Testis (tissue), 3 donors: Measurements from ENCODE around the gene GOLPH3. TPM values are rescaled to one million over a fixed set of nuclear protein-coding genes. Genes with fewer than 3 reads are reported as not detected.

Source experiments
- DNase-seq: peaks from one replicate; pipeline ENCODE4 v3.0.0-alpha.2; 2019
- H3K27ac ChIP-seq, 2 donors: fragments of 200-600 bp; sonication (generic); one replicate each; pipeline ENCODE4 v1.5.1; 2019
- H3K27me3 ChIP-seq: fragments of 200-600 bp; sonication (generic); one replicate; pipeline ENCODE4 v1.5.1; 2019
- H3K36me3 ChIP-seq: fragments of 200-600 bp; sonication (generic); one replicate; pipeline ENCODE4 v1.5.1; 2017; ENCODE audit warnings: low read depth; ENCODE audit errors: missing control alignments
- H3K4me1 ChIP-seq: fragments of 200-600 bp; sonication (generic); one replicate; pipeline ENCODE4 v1.5.1; 2019
- H3K4me3 ChIP-seq, 2 donors: fragments of 200-600 bp; sonication (generic); one replicate each; pipeline ENCODE4 v1.5.1; 2017 to 2019
- H3K9me3 ChIP-seq: fragments of 200-600 bp; sonication (generic); one replicate; pipeline ENCODE4 v1.5.1; 2017
- CTCF ChIP-seq, 3 experiments: fragments of 450-650 bp in 2 of 3; fragments of 200-600 bp in 1 of 3; sonication (generic) in 1 of 3; IDR thresholded peaks; one replicate each; pipeline ENCODE4 v1.5.1; 2016 to 2019; ENCODE audit warnings: antibody characterized with exemption in 3 of 3, mild to moderate bottlenecking in 2 of 3, moderate library complexity in 1 of 3
- POLR2A ChIP-seq: fragments of 450-650 bp; IDR thresholded peaks from one replicate; pipeline ENCODE4 v1.6.1; 2017; ENCODE audit warnings: antibody characterized with exemption, mild to moderate bottlenecking, moderate library complexity
- WGBS, 2 donors: methylation state at CpG; one replicate each; pipeline ENCODE4 v1.1.5; 2018; 5-methylcytosine and 5-hydroxymethylcytosine counted together
- intact Hi-C: fragments of 100-400 bp; cut with DNase I; formaldehyde crosslinking; loops from one replicate; pipeline ENCODE4 v1.15.1; 2023; ENCODE audit warnings: low total_unique reads
- polyA plus RNA-seq: library from polyadenylated mRNA; stranded (reverse); fragments of 350-450 nt; fragmentation: Illumina TruSeq; extraction: RNeasy Lipid Tissue Mini Kit (QIAGEN cat#74804); gene quantifications from one replicate; pipeline ENCODE4 v1.2.3, GENCODE V29; 2014; ENCODE audit warnings: low read depth, low replicate concordance; ENCODE audit not compliant: insufficient read depth
- total RNA-seq, 2 donors: library from RNA; depleted of rRNA; stranded (reverse); fragments of >200 nt; gene quantifications; one replicate each; pipeline ENCODE4 v1.2.3, GENCODE V29; 2016

Gene GOLPH3
- total and polyA plus RNA-seq, 3 donors from 2014 or later: 54.2 to 102 (median 88.7) TPM

- DNase-seq: no peak
- Histone ChIP-seq H3K4me3 (no peak overlapping the region), H3K9me3 (no peaks in the 10 kb centered on the region), H3K27ac (peak overlapping the region; percentile 4 to 82), H3K36me3 (no peaks in the 10 kb centered on the region), H3K4me1 (peaks cover 24% of the 10 kb centered on the region), H3K27me3 (no peaks in the 10 kb centered on the region)
- TF ChIP-seq CTCF (IDR thresholded peaks at IDR 0.05) (no peak), POLR2A (no peak)
- intact Hi-C loops: loop anchor here (5.0 kb wide), 1 partner anchor 271 kb away; no protein-coding TSS in a partner anchor
- WGBS, 2 donors: 70 to 76% methylated on average over 8 to 9 of the region's 9 CpGs
Observed at GRCh38 chr5:32098291-32098690, 75.8 kb downstream of the GOLPH3 start.

GRCh38 chr5:32096891-32097595, 77.1 kb downstream of the GOLPH3 start:
- Histone ChIP-seq H3K4me1 (peaks cover 24% of the 10 kb centered on the region), H3K27ac (peak overlapping the region in 1 of 2 donors; percentile 90), H3K9me3 (no peaks in the 10 kb centered on the region), H3K4me3 (no peak overlapping the region), H3K36me3 (no peaks in the 10 kb centered on the region), H3K27me3 (no peaks in the 10 kb centered on the region)
- no peak for TF ChIP-seq POLR2A
- TF ChIP-seq CTCF (IDR thresholded peaks at IDR 0.05): no peak
- DNase-seq: no peak
- intact Hi-C loops: loop anchor here (5.0 kb wide), 1 partner anchor 270 kb away; no protein-coding TSS in a partner anchor
- WGBS, 2 donors: 85 to 92% methylated on average over 8 to 10 of the region's 10 CpGs

GRCh38 chr5:32095261-32095671, 78.9 kb downstream of the GOLPH3 start:
- peak; percentile 87 for DNase-seq
- intact Hi-C loops: loop anchor here (5.0 kb wide), 1 partner anchor 268 kb away; no protein-coding TSS in a partner anchor
- TF ChIP-seq CTCF (IDR thresholded peaks at IDR 0.05) (no peak), POLR2A (no peak)
- Histone ChIP-seq H3K27me3 (no peaks in the 10 kb centered on the region), H3K4me3 (no peak overlapping the region), H3K4me1 (peaks cover 29% of the 10 kb centered on the region), H3K36me3 (no peaks in the 10 kb centered on the region), H3K9me3 (no peaks in the 10 kb centered on the region), H3K27ac (peak overlapping the region; percentile 83 to 90)
- 26 to 41% methylated on average over 7 of the region's 7 CpGs for WGBS, 2 donors

DNA sequence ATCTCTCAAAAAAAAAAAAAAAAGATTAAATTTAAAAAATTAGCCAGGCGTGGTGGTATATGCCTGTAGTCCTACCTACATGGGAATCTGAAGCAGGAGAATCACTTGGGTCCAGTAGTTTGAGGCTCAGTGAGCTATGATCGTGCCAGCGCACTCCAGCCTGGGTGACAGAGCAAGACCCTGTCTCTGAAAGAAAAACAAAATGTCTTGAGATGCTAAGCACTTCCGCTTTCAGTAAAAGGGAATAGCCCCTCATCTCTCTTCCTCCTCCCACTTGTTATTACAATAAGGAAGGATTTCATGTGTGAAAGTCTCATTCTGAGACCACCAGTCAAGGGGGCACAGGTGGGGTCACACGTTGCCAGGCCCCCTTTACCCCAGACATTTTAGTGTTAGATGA, 79.4 kb downstream of the GOLPH3 start:
- 83 to 84% methylated on average over 5 of the region's 5 CpGs for WGBS, 2 donors
- intact Hi-C loops: loop anchor here (5.0 kb wide), 1 partner anchor 267 kb away; no protein-coding TSS in a partner anchor
- peak overlapping the region; percentile 83 to 90 for H3K27ac ChIP-seq

More for the DNA sequence above, 79.4 kb downstream of the GOLPH3 start:
- DNase-seq: no peak
- Histone ChIP-seq H3K27me3 (no peaks in the 10 kb centered on the region), H3K4me1 (peaks cover 30% of the 10 kb centered on the region), H3K9me3 (no peaks in the 10 kb centered on the region), H3K36me3 (no peaks in the 10 kb centered on the region), H3K4me3 (no peak overlapping the region)
- TF ChIP-seq POLR2A (no peak), CTCF (IDR thresholded peaks at IDR 0.05) (no peak)
